Adrenal gland (tissue), 12 donors: ENCODE results near the gene MGAT5. TPM values are rescaled to one million over a fixed set of nuclear protein-coding genes. Genes with fewer than 3 reads are reported as not detected.
"Not testable (repeated sequence)": the region's sequence is repeated elsewhere in the genome, so short reads cannot be mapped to it uniquely, and the experiment has no call there.

Source experiments
- DNase-seq, 7 donors: peaks; one replicate each; pipeline ENCODE4 v3.0.0-alpha.2; 2019 to 2020
- H3K27ac ChIP-seq, 5 donors: fragments of 200-600 bp; sonication (generic) in 4 of 5; 1 replicate in 3 of 5; 2 replicates in 2 of 5; pipeline versions ENCODE4 v1.5.1 to v1.8.0; 2016 to 2020; ENCODE audit warnings: mild to moderate bottlenecking in 1 of 5
- H3K27me3 ChIP-seq: fragments of 200-600 bp; 2 replicates; pipeline ENCODE4 v1.8.0; 2021
- H3K36me3 ChIP-seq, 2 donors: fragments of 200-600 bp; replicated peaks in 1 of 2; 1 replicate in 1 of 2; 2 replicates in 1 of 2; pipeline versions ENCODE4 v1.5.1 to v1.8.0; 2018 to 2022
- H3K4me1 ChIP-seq, 2 donors: fragments of 200-600 bp; replicated peaks in 1 of 2; 1 replicate in 1 of 2; 2 replicates in 1 of 2; pipeline versions ENCODE4 v1.5.1 to v1.8.0; 2018 to 2021
- H3K4me3 ChIP-seq, 4 donors: fragments of 200-600 bp; sonication (generic) in 3 of 4; one replicate each; pipeline ENCODE4 v1.5.1; 2016 to 2018
- H3K9me3 ChIP-seq, 3 donors: fragments of 200-600 bp; sonication (generic) in 1 of 3; replicated peaks in 1 of 3; 1 replicate in 2 of 3; 2 replicates in 1 of 3; pipeline versions ENCODE4 v1.5.1 to v1.8.0; 2016 to 2021
- POLR2A ChIP-seq, 2 donors: fragments of 450-650 bp; IDR thresholded peaks; one replicate each; pipeline ENCODE4 v1.6.1; 2017; ENCODE audit warnings: antibody characterized with exemption in 2 of 2, mild to moderate bottlenecking in 2 of 2, moderate library complexity in 1 of 2
- WGBS, 4 donors: extraction: QIAGEN DNeasy Blood & Tissue Kit in 2 of 4; methylation state at CpG; one replicate each; pipeline versions ENCODE4 v1.1.5 to v1.1.7; 2013 to 2017; 5-methylcytosine and 5-hydroxymethylcytosine counted together
- intact Hi-C, 2 donors: fragments of 100-400 bp; cut with DNase I; formaldehyde crosslinking; loops; one replicate each; pipeline versions ENCODE4 v1.14.1 to v1.15.0; 2022 to 2023
- polyA plus RNA-seq, 3 donors: library from polyadenylated mRNA; stranded (reverse); fragments of 200-250 nt in 2 of 3; fragments of 350-450 nt in 1 of 3; fragmentation: Illumina TruSeq in 1 of 3; extraction: RNeasy Lipid Tissue Mini Kit (QIAGEN cat#74804) in 1 of 3; gene quantifications; one replicate each; pipeline ENCODE4 v1.2.3, GENCODE V29; 2013 to 2014
- total RNA-seq, 9 donors: library from RNA; depleted of rRNA in 4 of 9; stranded (reverse); fragments of >200 nt in 4 of 9; fragments of 120-200 nt in 1 of 9; fragmentation: NEBNext Ultra II Directional in 1 of 9; extraction: Animal tissue kit (Norgen Biotek cat#: 25700) in 1 of 9; gene quantifications; one replicate each; pipeline versions ENCODE4 v1.1.0 to v1.2.4, GENCODE V29; 2013 to 2023
- TF ChIP-seq, protein P1 (sequence below), 6 experiments: fragments of 450-650 bp in 4 of 6; fragments of 200-600 bp in 2 of 6; sonication (generic) in 1 of 6; IDR thresholded peaks; 1 replicate in 5 of 6; 2 replicates in 1 of 6; pipeline versions ENCODE4 v1.5.1 to v1.8.0; 2016 to 2021; ENCODE audit warnings: antibody characterized with exemption in 6 of 6, mild to moderate bottlenecking in 2 of 6, moderate library complexity in 1 of 6
- donor health status: healthy with polysubstance abuse.
- donor health status: Bipolar disorder and iron deficiency.
- donor health status: DM: yes; HTN: yes; CAD: no.
- donor health status: DM: no; HTN: no; CAD: no.
- donor health status: DM: no; HTN: no; CAD: no.
- donor health status: DM: yes; HTN: yes; CAD: no.

MGAT5 gene
- total and polyA plus RNA-seq, 12 donors, result 2.9 to 74.6 (median 41.1) TPM

DNA sequence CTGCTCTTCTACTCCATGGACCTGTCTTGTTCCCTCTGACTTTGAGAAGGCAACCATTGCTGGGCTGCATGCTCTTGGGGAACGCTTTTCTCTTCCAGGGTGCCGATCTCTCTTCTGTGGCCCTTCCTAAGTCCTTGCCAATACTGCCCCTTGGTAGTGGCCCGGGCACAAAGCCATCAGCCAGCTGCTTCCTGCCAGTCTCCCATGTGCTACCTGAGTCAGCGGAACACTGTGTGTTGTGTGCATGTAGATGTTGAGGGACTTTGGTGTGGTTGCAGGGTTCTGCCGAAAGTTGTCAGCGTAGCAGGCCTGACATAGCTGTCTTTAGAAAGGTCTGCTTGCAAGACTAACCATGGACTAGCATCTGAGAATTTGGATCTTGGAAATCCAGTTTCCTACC lies 35.4 kb downstream of the MGAT5 start:
- H3K27ac ChIP-seq, result no peak overlapping the region
- no peaks in the 10 kb centered on the region for H3K27me3 ChIP-seq
- TF ChIP-seq POLR2A (IDR thresholded peaks at IDR 0.05), result no peak
- TF ChIP-seq, protein P1, sequence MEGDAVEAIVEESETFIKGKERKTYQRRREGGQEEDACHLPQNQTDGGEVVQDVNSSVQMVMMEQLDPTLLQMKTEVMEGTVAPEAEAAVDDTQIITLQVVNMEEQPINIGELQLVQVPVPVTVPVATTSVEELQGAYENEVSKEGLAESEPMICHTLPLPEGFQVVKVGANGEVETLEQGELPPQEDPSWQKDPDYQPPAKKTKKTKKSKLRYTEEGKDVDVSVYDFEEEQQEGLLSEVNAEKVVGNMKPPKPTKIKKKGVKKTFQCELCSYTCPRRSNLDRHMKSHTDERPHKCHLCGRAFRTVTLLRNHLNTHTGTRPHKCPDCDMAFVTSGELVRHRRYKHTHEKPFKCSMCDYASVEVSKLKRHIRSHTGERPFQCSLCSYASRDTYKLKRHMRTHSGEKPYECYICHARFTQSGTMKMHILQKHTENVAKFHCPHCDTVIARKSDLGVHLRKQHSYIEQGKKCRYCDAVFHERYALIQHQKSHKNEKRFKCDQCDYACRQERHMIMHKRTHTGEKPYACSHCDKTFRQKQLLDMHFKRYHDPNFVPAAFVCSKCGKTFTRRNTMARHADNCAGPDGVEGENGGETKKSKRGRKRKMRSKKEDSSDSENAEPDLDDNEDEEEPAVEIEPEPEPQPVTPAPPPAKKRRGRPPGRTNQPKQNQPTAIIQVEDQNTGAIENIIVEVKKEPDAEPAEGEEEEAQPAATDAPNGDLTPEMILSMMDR (IDR thresholded peaks at IDR 0.05), result no peak
- intact Hi-C loops, result no loop called here
- 87 to 100% (median 93%) methylated on average over 6 of the region's 6 CpGs for WGBS, 4 donors
- H3K4me1 ChIP-seq, result peaks cover 0 to 7% of the 10 kb centered on the region in 2 donors
- no peak overlapping the region for H3K4me3 ChIP-seq
- peak in 3 of 7 donors; percentile 26 to 64 (median 37) for DNase-seq
- H3K9me3 ChIP-seq, result no peaks in the 10 kb centered on the region
- no peaks in the 10 kb centered on the region for H3K36me3 ChIP-seq

GRCh38 chr2:134290358-134290757 lies 36.5 kb downstream of the MGAT5 start:
- Histone ChIP-seq H3K4me3 (no peak overlapping the region), H3K9me3 (no peaks in the 10 kb centered on the region), H3K36me3 (no peaks in the 10 kb centered on the region), H3K27ac (no peak overlapping the region), H3K27me3 (no peaks in the 10 kb centered on the region), H3K4me1 (peaks cover 0 to 7% of the 10 kb centered on the region in 2 donors)
- intact Hi-C loops, result no loop called here
- no peak for DNase-seq
- TF ChIP-seq, protein P1 (IDR thresholded peaks at IDR 0.05), result no peak
- TF ChIP-seq POLR2A (IDR thresholded peaks at IDR 0.05), result no peak

DNA sequence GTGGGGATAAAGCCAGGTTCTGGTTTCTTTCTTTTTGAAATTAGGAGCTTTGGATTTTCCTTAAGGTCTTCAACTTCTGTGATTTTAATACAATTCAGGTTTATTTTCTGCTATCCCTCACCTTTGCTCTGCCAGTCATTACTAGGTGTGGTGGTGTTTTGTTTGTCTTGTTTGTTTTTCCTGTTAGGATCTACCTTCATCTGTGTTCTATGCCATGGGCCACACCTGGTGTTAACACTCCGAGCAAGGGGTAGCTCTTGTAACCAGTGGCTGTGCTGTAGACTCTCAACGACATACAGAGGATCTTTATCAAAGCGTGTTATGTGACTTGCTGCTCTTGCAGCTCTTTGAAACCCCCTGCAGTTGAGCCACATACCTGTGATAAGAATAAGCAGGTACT lies 38.6 kb downstream of the MGAT5 start:
- Histone ChIP-seq H3K36me3 (no peaks in the 10 kb centered on the region), H3K9me3 (no peaks in the 10 kb centered on the region), H3K4me3 (no peak overlapping the region), H3K4me1 (peaks cover 0 to 19% of the 10 kb centered on the region in 2 donors), H3K27me3 (no peaks in the 10 kb centered on the region), H3K27ac (no peak overlapping the region)
- DNase-seq, result no peak
- 87 to 94% (median 93%) methylated on average over 3 of the region's 3 CpGs for WGBS, 4 donors
- intact Hi-C loops, result no loop called here
- TF ChIP-seq, protein P1 (IDR thresholded peaks at IDR 0.05), result no peak
- TF ChIP-seq POLR2A (IDR thresholded peaks at IDR 0.05), result no peak

DNA sequence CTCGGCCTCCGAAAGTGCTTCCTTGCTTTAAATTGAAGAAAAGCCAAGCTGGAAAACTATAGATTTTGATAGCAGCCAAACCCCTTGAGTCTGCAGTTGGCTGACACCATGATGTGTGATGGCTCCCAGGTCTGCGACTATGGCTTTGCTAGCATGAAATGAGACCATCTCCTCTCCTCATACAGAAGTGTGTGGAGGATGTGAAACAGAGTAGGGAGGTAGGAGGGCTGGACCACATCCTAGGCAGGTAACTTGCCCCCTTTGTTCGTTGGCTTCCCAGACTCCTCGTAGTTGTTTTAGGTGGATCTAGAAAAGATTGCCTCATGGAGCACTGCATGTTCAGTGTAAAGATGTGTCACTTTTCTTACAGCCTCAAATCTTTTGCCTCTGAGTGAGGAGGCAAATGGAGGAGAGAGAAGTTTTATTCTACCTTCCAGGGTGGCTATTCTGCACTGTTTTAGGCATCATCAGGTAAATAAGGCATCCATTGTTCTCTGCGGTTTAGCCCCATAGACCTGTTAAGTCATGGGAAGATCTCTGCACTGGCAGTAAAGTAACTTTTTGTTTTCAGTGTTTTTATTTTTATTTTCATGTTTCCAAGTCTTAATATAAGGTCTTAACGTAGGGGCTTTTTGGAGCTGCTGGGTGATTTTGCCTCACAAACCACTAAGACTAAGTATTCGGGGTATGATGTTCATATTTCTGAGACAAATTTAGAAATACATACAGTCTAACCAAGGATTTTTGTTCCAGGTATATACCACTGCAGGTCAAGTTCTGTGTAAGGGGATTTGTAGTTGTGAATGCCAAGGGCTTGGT lies 40.1 kb downstream of the MGAT5 start:
- Histone ChIP-seq H3K9me3 (no peaks in the 10 kb centered on the region), H3K27ac (peak overlapping the region in 1 of 5 donors; percentile 25), H3K27me3 (no peaks in the 10 kb centered on the region), H3K36me3 (no peaks in the 10 kb centered on the region), H3K4me3 (no peak overlapping the region), H3K4me1 (peaks cover 0 to 14% of the 10 kb centered on the region in 2 donors)
- WGBS, 4 donors, result 87 to 99% (median 95%) methylated on average over 8 of the region's 8 CpGs
- DNase-seq, result no peak
- TF ChIP-seq POLR2A (IDR thresholded peaks at IDR 0.05), result no peak
- TF ChIP-seq, protein P1 (IDR thresholded peaks at IDR 0.05), result no peak
- intact Hi-C loops, result no loop called here

GRCh38 chr2:134294598-134294997 lies 40.7 kb downstream of the MGAT5 start:
- H3K36me3 ChIP-seq, DNase-seq, H3K4me3 ChIP-seq, intact Hi-C loops, H3K9me3 ChIP-seq, H3K27me3 ChIP-seq: not testable (repeated sequence)
- Histone ChIP-seq H3K27ac (peak overlapping the region in 1 of 5 donors; percentile 25), H3K4me1 (peaks cover 0 to 14% of the 10 kb centered on the region in 2 donors)
- 81 to 89% (median 85%) methylated on average over 3 of the region's 3 CpGs for WGBS, 4 donors
